Measurements from ENCODE around the gene RTL1. TPM values are rescaled to one million over a fixed set of nuclear protein-coding genes. Genes with fewer than 3 reads are reported as not detected.

Gene RTL1
- not detected in 2 replicates for total RNA-seq

DNA sequence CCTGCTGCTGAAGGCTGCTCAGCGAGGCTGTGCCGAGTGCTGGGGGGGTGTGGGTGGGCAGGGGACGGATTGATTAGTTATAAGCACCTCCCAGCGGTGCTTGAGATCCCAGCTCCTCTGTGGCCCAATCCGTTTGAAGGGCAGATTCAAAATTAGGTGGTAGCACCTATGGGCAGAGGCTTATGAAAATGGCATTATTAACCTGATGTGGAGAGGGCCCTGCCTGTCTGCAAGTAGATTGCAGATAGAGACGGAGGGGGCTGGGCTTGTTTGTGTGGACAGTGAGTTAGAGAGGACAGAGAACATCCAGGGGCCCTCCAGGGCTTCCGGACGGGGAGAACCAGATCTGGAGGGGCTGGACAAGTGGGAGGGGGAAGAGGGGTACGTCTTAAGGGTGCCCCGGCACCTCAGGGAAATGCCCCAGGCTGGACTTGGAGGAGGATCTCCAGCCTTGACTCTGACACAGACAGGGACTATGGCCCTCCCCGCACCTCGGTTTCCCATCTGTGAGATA, at the start of gene RTL1:
Gene RTL1 (minus strand): TSS at position 51 of the 514 bp plus-strand sequence. CDS start 18,934 bp downstream, outside the sequence.

Other genes starting within 250 kb of the RTL1 start
- gene DLK1, start 176.8 kb downstream of the RTL1 start, total RNA-seq: 0.34 and 0.47 TPM in 2 replicates
- gene MEG3, start 77.6 kb downstream of the RTL1 start, total RNA-seq: 117 and 133 TPM in 2 replicates